ENCODE measurements around the gene CPN1.

DNA sequence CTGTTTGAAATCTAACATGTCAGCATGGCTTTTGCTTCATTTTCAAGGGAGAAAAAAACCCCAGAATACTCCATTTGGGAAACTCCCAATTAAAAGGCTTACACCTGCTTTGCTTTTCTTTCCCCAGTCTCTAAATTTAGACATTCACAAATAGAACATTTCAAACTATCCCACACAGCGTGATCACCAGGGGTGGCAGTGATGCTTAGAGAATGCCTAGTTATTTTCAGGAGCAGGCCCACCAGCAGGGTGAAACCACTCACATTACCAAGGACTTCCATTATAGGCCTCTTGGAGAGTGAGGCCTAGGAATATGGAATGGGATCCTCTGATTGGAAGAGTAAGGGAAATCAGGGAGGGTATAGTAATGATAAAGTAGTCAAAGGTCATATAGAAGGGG is 14.2 kb downstream of the CPN1 start:
- TF ChIP-seq, protein P1, sequence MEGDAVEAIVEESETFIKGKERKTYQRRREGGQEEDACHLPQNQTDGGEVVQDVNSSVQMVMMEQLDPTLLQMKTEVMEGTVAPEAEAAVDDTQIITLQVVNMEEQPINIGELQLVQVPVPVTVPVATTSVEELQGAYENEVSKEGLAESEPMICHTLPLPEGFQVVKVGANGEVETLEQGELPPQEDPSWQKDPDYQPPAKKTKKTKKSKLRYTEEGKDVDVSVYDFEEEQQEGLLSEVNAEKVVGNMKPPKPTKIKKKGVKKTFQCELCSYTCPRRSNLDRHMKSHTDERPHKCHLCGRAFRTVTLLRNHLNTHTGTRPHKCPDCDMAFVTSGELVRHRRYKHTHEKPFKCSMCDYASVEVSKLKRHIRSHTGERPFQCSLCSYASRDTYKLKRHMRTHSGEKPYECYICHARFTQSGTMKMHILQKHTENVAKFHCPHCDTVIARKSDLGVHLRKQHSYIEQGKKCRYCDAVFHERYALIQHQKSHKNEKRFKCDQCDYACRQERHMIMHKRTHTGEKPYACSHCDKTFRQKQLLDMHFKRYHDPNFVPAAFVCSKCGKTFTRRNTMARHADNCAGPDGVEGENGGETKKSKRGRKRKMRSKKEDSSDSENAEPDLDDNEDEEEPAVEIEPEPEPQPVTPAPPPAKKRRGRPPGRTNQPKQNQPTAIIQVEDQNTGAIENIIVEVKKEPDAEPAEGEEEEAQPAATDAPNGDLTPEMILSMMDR (IDR thresholded peaks at IDR 0.05 in 8 of 11, conservative IDR thresholded peaks at IDR 0.05 in 3 of 11) = no peak
- TF ChIP-seq POLR2AphosphoS5 (IDR thresholded peaks at IDR 0.05) = no peak
- TF ChIP-seq POLR2A (IDR thresholded peaks at IDR 0.05) = no peak
